ENCODE measurements around the gene MED25. TPM values are rescaled to one million over a fixed set of nuclear protein-coding genes. Genes with fewer than 3 reads are reported as not detected.
A peak's percentile ranks its signal among the peaks of the same experiment; 100 is the strongest.

Gene MED25
- total and polyA plus RNA-seq, 9 donors, result 30.3 to 89.9 (median 67.4) TPM

GRCh38 chr19:49779731-49780555 is 38.1 kb upstream of the MED25 start:
- Histone ChIP-seq H3K27me3 (no peaks in the 10 kb centered on the region), H3K27ac (no peak overlapping the region), H3K4me1 (ENCODE audit: insufficient read depth) (no peaks in the 10 kb centered on the region), H3K36me3 (no peaks in the 10 kb centered on the region), H3K4me3 (no peak overlapping the region), H3K9me3 (no peaks in the 10 kb centered on the region)
- intact Hi-C loops (cut with DNase I), result no loop called here
- WGBS, 3 donors, result 79 to 86% (median 82%) methylated on average over 11 of the region's 11 CpGs
- no peak for TF ChIP-seq EP300 (IDR thresholded peaks at IDR 0.05)
- TF ChIP-seq POLR2A (IDR thresholded peaks at IDR 0.05), result no peak
- TF ChIP-seq, protein P1, sequence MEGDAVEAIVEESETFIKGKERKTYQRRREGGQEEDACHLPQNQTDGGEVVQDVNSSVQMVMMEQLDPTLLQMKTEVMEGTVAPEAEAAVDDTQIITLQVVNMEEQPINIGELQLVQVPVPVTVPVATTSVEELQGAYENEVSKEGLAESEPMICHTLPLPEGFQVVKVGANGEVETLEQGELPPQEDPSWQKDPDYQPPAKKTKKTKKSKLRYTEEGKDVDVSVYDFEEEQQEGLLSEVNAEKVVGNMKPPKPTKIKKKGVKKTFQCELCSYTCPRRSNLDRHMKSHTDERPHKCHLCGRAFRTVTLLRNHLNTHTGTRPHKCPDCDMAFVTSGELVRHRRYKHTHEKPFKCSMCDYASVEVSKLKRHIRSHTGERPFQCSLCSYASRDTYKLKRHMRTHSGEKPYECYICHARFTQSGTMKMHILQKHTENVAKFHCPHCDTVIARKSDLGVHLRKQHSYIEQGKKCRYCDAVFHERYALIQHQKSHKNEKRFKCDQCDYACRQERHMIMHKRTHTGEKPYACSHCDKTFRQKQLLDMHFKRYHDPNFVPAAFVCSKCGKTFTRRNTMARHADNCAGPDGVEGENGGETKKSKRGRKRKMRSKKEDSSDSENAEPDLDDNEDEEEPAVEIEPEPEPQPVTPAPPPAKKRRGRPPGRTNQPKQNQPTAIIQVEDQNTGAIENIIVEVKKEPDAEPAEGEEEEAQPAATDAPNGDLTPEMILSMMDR (IDR thresholded peaks at IDR 0.05), result no peak
- no peak for DNase-seq

DNA sequence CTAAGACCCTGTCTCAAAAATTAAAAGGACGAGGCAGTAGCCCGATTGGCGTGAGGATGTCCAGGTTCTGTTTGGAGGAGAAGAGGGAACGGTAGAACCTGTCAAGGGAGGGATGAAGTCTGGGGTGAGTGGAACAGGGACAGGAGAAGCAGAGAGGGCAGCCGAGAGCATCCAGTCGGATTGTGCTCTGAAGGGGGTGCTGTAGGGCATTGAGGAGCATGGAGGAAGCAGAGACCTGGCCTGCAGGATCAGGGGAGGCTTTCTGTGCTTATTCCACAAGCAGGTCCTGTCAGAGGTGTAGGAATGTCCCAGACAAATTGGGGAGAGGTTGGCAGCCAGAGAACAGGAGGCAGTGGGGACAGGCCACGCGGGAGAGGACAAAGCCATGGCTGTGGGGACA is 37.2 kb upstream of the MED25 start:
- H3K9me3 ChIP-seq, result no peaks in the 10 kb centered on the region
- no peak overlapping the region for H3K4me3 ChIP-seq
- no peak overlapping the region for H3K27ac ChIP-seq
- TF ChIP-seq EP300 (IDR thresholded peaks at IDR 0.05) (no peak), POLR2A (IDR thresholded peaks at IDR 0.05) (no peak)
- TF ChIP-seq, protein P1 (IDR thresholded peaks at IDR 0.05), result no peak
- H3K27me3 ChIP-seq, result no peaks in the 10 kb centered on the region
- intact Hi-C loops (cut with DNase I), result no loop called here
- DNase-seq, result no peak
- H3K4me1 ChIP-seq (ENCODE audit: insufficient read depth), result no peaks in the 10 kb centered on the region
- 84 to 90% (median 85%) methylated on average over 8 of the region's 8 CpGs for WGBS, 3 donors
- H3K36me3 ChIP-seq, result no peaks in the 10 kb centered on the region

- Histone ChIP-seq H3K4me3 (no peak overlapping the region), H3K36me3 (no peaks in the 10 kb centered on the region), H3K27ac (no peak overlapping the region), H3K4me1 (ENCODE audit: insufficient read depth) (no peaks in the 10 kb centered on the region), H3K27me3 (no peaks in the 10 kb centered on the region), H3K9me3 (no peaks in the 10 kb centered on the region)
- intact Hi-C loops (cut with DNase I), result no loop called here
- DNase-seq, result no peak
- TF ChIP-seq POLR2A (IDR thresholded peaks at IDR 0.05) (no peak), EP300 (IDR thresholded peaks at IDR 0.05) (no peak)
- 90 to 95% (median 94%) methylated on average over 7 of the region's 7 CpGs for WGBS, 3 donors
These were observed 36.7 kb upstream of the MED25 start for GRCh38 chr19:49781394-49781793.

GRCh38 chr19:49782515-49782914 is 35.6 kb upstream of the MED25 start:
- Histone ChIP-seq H3K36me3 (no peaks in the 10 kb centered on the region), H3K9me3 (no peaks in the 10 kb centered on the region), H3K4me3 (no peak overlapping the region), H3K4me1 (ENCODE audit: insufficient read depth) (no peaks in the 10 kb centered on the region), H3K27ac (no peak overlapping the region), H3K27me3 (no peaks in the 10 kb centered on the region)
- DNase-seq, result no peak
- TF ChIP-seq, protein P1 (IDR thresholded peaks at IDR 0.05), result no peak
- TF ChIP-seq POLR2A (IDR thresholded peaks at IDR 0.05), result no peak
- no peak for TF ChIP-seq EP300 (IDR thresholded peaks at IDR 0.05)
- WGBS, 3 donors, result 92 to 96% (median 93%) methylated on average over 14 to 18 of the region's 18 CpGs
- intact Hi-C loops (cut with DNase I), result no loop called here

- intact Hi-C loops (cut with DNase I), result no loop called here
- H3K9me3 ChIP-seq, result no peaks in the 10 kb centered on the region
- H3K4me1 ChIP-seq (ENCODE audit: insufficient read depth), result peaks cover 9% of the 10 kb centered on the region
- H3K36me3 ChIP-seq, result no peaks in the 10 kb centered on the region
- TF ChIP-seq EP300 (IDR thresholded peaks at IDR 0.05), result no peak
- H3K27me3 ChIP-seq, result no peaks in the 10 kb centered on the region
- peak in 1 of 5 donors; percentile 39 for DNase-seq
- H3K4me3 ChIP-seq, result no peak overlapping the region
- H3K27ac ChIP-seq, result no peak overlapping the region
- 48 to 56% (median 55%) methylated on average over 9 of the region's 9 CpGs for WGBS, 3 donors
These were observed 31.7 kb upstream of the MED25 start for GRCh38 chr19:49786376-49786820.
